NCI-H2107 treated with DMSO at 0.1 percent for 48 hours (cell line): Measurements from ENCODE around the gene GAK.

Experiments
- DNase-seq: peaks from one replicate; lab custom pipeline; 2025; ENCODE audit not compliant: unreplicated experiment; lab: John Stamatoyannopoulos, UW

GAK gene

DNA sequence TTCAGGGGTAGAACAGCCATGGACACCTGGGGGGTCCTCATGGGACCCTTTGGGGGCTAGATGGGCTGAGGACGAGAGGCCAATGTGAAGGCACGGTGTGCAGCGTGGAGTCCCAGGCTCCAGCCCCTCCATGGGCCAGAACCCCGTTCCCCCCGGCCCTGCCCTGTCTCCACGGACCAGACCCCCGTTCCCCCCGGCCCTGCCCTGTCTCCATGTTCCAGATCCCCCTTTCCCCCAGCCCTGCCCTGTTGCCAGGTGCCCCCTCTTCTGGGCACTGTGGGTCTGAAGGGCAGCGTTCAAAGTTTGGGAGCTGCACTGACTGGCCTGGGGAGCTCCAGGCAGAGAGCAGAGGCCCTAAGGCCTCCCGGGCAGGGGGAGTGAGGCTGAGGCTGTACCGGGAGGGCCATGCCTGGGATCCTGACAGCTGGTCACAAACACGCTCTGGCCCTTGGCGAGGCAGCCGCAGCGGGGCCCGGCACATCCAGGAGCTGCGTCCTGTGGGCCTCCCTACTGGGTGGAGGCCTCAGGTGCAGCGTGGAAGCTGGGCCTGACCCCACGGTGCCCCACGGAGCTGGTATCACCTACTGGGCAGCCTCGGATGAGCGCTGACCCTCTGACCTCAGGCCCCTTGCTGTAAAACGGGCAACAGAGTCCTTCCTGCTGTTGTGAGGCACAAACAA is 32.4 kb upstream of the GAK start:
- DNase-seq, result no peak

DNA sequence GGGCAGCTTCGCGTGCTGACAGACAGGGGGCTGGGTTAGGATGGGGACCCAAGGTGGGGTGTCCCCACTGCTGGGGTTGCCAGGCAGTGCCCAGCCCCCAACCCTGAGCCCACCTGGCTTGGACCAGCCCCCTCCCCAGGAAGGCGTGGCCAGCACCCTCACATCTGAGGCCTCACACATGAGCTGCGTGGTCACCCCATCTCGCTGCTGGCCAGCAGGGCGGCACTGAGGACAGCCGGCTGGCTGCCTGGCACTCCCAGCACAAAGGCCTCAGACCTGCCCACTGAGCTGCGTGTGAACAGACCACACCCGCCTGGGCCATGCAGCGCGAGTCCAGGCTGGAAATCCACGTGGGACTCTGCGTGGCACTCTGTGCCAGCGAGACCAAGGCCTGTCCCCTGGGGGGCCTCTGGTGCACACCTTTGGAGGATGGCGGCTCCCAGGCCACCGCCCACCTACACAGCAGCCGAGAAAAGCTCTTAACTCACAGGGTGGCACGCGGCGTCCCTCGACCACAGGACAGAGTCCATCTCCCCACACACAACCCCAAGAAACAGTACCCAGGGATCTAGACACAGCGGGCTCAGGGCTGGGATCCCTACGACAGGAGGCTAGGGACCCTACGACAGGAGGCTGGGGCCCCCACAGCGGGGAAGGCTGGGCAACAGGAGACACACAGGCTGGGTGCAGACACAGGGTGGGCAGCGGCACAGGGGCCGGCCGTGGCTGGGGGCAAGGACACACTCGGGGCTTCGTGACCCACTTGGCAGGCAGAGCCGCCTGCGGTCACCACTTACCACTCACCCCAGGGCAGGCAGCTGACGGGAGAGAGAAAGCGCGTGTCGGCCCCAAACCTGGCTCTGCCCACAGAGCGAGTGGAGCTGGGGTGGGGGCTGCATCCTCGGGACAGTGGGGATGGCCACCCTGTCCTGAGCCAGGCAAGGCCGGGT is 31.4 kb upstream of the GAK start:
- DNase-seq, result no peak

DNA sequence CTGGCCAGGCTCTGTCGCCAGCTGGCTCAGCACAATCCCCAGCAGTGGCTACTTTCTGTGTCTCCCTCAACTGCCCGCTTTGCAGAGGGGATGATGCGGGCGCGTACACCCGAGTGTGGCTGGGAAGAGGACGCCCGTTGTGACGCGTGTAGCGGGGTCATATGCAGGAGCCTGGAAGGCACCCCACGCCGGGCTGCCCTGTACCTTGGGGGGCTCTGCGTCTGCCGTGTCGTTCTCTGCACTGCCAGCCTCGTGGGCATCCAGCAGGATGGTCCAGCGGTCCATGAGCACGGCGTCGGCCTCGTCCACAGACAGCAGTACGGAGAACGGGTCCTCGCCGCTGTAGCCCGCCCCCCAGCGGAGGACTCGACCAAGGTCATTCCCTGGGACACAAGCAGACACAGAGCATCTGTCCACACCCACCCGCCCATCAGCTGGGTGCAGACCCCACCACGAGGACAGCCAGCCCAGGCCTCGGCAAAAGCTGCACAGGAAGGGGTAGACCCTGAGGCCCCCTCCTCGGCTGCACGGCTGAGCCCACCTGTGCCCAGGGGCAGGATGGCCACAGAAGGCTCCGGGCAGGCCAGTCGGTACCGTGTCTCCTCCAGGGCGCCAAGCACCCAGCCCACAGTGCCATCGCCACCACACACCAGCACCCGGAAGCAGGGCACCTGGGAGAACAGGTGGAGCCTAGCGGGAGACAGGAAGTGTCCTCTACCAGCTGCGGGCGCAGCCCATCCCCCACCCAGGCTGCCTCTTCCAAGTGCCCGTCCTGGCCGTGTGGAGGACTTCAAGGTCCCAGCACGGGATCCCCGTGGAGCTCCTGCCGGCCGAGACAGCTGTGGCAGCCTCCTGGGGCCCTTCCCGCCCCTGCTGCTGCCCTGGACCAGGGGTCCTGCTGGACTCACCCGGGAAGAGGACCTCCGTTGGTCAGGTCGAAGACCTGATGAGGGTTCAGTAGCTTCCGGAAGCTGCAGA is 30.4 kb upstream of the GAK start:
- peak; percentile 22 for DNase-seq

- no peak for DNase-seq
Measured at GRCh38 chr4:961351-962230, 29.5 kb upstream of the GAK start.

- no peak for DNase-seq
Measured at GRCh38 chr4:960636-961350, 28.7 kb upstream of the GAK start.

DNA sequence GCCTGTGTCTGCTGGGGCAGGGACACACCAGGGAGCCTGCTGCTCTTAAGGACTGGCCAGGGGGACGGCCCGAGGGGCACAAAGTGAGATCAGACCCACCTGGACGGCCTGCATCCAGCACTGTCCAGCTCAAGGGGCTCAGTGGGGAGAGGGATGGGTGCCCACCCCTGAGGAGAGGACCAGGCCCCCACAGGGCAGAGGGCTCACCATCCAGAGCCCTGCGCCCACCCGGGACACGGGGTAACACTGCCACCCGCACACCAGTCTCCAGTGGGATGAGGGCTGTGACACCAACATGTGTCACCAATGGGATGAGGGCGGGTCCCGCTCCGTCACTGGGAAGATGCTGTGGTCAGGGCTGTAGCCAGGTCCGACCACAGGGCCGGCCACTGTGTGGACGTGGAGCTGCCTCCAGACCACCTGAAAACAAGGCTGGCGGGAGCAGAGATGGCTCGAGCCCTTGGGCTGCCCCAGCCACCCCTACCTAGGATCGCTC is 28.1 kb upstream of the GAK start:
- DNase-seq, result no peak

DNA sequence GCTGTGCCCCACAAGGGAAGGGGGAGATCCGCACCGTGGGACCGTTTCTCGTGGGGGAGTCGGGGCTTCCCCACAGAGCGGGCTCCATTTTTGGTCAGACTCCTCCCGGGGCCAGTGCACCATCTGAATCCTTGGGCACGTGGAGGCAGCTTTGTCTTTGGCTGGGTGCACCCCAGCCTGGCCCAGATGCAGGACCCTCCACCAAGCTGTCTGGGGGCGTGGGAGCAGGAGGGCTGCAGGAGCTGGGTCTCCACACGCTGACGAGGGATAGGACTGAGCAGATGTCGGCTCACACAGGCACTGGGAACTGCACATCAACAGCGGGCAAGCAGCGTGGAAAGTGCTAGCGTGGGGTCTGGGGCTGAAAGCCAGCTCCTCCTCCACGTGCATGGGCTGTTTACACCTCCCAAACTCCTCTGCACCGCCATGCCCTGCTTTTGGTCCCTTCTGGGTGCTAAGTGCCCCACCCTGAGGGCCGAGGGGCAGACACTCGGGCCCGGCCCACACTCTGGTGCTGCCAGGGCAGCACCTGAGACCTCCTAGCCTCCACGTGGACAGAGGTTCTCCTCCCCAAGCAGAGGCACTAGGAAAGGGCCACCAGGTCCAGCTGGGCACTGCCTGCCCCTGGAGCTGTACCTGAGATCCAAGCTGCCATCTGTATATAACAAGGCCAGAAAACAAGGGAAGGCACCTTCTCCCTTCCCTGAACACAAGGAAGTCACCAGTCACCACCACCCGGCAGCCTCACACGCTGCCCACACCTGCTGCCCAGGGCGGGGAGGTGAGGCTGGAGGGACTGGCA is 27.4 kb upstream of the GAK start:
- no peak for DNase-seq

GRCh38 chr4:958696-959337 is 26.7 kb upstream of the GAK start:
- no peak for DNase-seq

GRCh38 chr4:958314-958665 is 26.2 kb upstream of the GAK start:
- no peak for DNase-seq

DNA sequence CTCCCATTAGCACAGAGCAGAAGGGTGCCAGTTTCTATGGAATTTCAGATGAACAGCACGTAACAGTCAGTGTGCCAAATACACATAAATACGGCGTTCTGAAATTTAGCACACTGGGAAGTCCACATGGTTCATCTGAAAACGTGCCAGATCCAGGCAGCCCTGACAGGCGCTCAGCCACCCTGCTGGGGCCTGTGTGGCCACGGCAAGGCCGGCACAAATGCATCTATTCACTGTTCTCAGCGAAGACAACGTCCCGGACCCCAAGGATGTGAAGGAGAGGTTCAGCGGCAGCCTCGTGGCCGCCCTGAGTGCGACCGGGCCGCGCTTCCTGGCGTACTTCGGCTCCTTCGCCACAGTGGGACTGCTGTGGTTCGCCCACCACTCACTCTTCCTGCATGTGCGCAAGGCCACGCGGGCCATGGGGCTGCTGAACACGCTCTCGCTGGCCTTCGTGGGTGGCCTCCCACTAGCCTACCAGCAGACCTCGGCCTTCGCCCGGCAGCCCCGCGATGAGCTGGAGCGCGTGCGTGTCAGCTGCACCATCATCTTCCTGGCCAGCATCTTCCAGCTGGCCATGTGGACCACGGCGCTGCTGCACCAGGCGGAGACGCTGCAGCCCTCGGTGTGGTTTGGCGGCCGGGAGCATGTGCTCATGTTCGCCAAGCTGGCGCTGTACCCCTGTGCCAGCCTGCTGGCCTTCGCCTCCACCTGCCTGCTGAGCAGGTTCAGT is 25.6 kb upstream of the GAK start:
- DNase-seq, result no peak

- DNase-seq, result no peak
Measured at GRCh38 chr4:957231-957580, 25.1 kb upstream of the GAK start.

- DNase-seq, result no peak
Measured at GRCh38 chr4:956531-957230, 24.6 kb upstream of the GAK start.

GRCh38 chr4:955931-956381 is 23.8 kb upstream of the GAK start:
- no peak for DNase-seq

DNA sequence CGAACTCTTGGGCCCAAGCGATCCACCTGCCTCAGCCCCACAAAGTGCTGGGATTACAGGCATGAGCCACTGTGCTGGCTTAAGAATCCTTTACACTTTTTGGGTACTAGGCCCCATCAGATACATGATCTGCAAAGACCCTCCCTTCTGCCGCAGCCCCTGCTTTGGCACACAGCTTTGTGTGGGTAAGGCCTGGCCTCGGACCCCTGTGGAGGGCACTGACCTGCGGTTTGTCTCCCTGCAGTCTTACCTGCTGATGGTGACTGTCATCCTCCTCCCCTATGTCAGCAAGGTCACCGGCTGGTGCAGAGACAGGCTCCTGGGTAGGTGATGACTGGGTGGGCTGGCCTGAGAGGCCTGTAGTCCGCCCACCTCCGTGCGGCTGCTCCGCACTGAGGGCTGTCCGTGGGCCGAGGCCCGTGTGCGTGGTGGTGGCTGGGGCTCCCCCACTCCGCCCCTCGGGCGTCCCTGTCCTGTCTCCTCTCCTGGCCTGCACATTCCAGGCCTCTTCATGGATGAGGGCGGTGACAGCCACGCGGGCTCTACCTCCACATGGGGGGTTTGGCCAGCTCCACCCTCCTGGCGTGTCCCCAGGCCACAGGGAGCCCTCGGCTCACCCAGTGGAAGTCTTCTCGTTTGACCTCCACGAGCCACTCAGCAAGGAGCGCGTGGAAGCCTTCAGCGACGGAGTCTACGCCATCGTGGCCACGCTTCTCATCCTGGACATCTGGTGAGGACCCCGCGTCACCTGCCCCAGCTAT is 23.2 kb upstream of the GAK start:
- no peak for DNase-seq

DNA sequence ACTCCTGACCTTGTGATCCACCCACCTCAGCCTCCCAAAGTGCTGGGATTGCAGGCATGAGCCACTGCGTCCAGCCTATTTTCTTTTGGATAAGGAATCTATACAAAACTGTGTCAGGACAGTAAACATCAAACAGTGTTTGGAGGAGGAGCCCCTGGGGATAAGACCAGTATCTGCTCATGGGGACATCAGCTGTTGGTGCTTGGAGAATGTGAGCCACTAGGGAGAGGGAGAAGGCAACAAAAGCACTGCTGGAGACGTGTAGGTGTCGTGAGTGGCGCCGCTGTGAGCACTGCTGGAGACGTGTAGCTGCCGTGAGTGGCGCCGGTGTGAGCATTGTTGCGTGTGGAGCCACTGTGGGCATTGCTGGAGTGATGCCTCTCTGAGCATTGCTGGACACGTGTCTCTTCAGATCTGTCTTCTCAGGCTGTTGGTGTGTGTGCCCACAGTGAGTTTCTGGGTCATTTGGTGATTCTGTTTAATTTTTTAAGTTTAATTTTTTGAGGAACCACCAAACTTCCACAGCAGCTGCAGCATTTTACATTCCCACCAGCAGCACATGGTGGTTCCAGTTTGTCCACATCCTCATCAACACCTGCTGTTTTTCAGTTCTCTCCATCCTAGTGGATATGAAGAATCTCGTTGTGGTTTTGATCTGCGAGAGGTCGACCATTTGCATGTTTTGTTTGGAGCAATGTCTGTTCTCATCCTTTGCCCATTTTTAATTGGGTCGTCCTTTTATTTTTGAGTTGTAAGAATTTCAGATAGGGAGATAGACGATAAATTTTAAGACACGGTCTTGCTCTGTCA is 22.3 kb upstream of the GAK start:
- no peak for DNase-seq

DNA sequence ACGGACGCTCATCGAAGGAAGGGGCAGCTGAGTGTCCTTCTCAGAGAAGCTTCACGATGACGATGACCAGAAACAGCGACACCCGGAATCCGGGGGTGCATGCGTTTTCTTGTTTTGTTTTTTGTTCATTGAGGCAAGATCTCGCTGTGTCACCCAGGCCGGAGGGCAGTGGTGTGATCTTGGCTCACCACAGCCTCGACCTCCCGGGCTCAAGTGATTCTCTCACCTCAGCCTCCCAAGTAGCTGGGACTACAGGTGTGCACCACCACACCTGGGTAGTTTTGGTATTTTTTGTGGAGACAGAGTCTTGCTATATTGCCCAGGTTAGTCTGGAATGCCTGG is 21.4 kb upstream of the GAK start:
- no peak for DNase-seq
